NCI-H187 (cell line): Measurements from ENCODE around the gene TPPP3.

Source experiments
- DNase-seq, 2 experiments: peaks; one replicate each; lab custom pipeline; 2025; lab: John Stamatoyannopoulos, UW

TPPP3 gene

DNA sequence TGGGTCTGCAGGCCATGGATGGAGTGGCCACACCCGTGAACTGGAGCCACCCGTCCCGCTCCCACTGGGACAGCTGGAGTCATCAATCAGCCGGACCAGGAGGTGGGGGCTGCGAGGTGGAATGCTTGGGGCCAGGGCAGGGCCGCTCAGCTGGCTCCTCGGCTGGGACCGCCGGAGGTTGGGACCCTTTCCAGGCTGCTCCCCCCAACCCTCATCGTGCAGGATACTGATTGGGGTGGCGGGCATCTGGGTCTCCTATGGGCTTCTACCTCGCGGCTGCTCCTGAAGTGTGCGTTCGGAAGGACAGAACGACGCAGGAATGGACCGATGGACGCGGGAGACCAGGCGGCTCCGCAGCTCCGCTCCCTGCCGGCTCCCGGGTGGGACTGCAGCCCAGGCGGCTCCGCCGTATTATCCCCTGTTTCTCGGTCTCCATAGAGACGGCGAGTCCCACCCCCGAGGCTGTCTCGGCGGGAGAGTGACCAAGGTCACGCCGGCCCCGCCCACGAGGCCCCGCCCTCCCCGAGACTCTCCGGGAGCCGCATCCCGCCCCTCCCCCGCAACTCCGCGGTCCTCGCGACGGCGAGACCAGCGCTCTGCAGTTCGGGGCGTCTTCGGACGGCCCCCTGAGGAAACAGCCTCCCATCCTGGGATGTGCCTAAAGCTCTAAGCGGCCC, at the start of gene TPPP3:
Gene TPPP3, minus strand, starts transcription at position 388 of the 677 bp plus-strand sequence. CDS start 2,387 bp downstream, outside the sequence.
- peak; percentile 67 to 85 for DNase-seq

DNA sequence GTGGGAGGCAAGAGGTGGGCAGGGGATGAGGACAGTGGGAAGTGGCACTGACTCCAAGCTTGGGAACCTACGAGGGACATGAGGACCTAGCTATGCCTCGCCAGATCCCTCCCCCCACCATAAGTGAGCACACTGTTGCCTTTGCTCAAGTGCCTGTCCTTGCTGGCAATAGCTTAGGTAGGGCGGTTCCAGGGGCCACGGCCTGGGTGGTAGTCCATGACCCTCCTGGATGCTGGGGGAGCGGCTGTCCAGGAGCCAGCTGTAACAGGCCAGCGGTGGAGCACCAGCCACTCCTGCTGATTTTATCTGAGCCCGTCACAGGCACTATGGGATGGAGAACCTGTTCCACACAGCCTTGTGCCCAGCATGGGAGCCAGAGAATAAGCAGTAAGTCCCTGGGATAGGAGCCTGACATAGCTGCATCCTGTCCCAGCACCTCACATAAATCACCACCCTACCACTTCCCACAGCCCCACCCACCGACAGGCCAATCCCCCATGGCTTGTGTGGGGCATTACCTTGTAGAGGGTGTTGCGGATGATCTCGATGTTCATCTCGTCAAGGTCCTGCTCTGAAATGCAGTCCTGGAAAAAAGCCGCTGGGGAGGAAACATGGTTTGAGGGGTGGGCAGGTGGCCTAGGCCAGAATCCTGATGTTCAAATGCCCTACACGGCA, 49.4 kb upstream of the TPPP3 start:
- DNase-seq, result no peak

- no peak for DNase-seq
Measured at GRCh38 chr16:67441907-67442306, 48.6 kb upstream of the TPPP3 start.

- peak in 1 of 2 experiments; percentile 13 for DNase-seq
Measured at GRCh38 chr16:67441271-67441753, 48.0 kb upstream of the TPPP3 start.

GRCh38 chr16:67438824-67439393, 45.6 kb upstream of the TPPP3 start:
- no peak for DNase-seq

- DNase-seq, result no peak
Measured at GRCh38 chr16:67438098-67438791, 44.9 kb upstream of the TPPP3 start.

GRCh38 chr16:67437513-67437912, 44.2 kb upstream of the TPPP3 start:
- no peak for DNase-seq

DNA sequence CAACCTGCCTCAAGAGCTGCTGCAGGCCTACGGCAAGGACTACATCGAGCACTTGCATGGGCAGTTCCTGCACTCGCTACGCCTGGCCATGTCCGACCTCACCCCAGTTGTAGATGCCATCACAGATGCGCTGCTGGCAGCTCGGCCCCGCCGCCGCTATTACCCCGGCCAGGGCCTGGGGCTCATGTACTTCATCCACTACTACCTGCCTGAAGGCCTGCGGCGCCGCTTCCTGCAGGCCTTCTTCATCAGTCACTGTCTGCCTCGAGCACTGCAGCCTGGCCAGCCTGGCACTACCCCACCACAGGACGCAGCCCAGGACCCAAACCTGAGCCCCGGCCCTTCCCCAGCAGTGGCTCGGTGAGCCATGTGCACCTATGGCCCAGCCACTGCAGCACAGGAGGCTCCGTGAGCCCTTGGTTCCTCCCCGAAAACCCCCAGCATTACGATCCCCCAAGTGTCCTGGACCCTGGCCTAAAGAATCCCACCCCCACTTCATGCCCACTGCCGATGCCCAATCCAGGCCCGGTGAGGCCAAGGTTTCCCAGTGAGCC, 43.4 kb upstream of the TPPP3 start:
- no peak for DNase-seq

DNA sequence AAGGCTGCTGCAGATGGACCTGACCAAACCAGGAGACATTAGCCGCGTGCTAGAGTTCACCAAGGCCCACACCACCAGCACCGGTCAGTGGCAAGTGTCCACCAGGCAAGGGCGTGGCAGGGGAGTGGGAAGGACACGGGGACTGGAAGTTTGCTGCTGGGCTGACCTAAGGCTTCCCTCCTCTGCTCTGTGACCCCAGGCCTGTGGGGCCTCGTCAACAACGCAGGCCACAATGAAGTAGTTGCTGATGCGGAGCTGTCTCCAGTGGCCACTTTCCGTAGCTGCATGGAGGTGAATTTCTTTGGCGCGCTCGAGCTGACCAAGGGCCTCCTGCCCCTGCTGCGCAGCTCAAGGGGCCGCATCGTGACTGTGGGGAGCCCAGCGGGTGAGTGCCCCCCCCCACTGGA, 42.5 kb upstream of the TPPP3 start:
- DNase-seq, result no peak

DNA sequence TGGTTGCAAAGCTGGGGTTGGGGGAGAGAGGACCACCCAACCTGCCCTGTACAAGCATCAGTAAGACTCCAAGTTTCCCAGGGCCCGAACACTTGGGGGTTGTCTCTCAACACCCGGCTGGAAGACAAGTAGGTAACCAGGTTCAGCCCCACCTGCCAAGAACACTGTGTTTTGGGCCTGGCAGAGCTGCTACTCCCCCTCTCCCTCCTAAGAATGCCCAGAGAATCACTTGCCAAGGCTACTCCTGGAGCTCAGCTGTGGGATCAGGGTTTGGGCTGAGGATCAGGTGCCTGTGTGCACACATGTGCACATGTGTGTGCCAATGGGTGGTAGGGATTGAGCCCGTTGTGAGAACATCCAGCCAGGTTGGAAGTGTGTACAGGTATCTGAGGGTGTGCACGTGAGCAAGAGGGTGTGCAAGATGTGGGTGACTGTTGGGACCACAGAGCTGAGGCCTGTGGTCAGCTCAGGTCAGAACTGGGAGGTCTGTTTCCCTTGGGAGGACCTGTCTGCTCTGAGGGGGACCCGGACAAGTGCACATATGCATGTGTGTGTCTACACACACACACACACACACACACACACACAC, 39.9 kb upstream of the TPPP3 start:
- DNase-seq, result no peak

DNA sequence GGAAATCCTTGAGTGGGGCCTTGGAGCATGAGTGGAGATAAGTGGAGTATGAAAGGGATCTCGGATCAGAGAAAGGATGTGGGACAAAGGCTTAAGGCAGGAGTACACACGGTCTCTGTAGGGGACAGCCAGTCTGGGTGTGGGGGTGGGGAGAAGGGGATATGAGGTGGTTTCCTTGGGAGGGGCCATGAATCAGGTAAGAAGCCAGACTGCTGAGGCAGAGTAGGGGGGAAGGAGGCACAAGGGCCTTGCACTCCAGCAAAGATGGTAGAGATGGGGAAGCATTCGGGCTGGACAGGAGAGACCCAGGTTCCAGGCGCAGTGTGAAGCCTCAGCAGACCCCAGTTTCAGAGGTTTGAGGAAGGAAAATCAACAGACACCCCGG, 39.2 kb upstream of the TPPP3 start:
- no peak for DNase-seq

DNA sequence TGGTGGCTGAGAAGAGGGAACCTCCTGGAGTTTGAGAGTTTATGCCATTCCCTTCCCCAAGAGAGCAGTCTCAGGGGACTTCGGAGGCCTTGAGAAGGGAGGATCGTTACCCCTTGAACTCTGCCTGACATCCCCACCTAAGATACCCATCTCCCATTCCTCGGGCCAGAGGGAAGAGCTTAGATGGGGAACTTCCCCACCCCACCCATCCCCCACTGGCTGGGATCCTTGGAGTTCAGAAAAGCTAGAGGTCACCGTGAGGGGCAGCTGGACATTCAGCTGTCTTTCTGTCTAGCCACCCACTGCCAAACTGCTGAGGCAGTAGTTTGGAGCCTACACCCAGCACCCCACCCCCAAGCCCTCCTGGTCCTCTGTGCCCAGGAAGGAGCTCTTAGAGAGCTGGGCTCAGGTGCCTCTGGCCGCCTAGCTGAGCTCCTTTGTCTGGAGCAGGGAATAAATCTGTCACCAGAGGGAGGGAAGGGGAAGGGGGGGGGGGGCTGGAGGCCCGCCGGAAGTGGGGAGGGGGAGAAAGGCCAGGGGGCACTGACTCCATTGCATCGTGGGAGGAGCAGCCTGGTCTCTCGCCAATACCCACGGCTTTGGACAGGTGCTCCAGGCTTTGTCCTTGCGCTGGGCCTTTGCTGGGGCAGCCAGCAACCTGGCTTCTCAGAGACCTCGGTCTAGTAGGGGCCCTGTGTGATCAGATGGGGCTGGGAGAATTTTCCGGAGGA, 38.6 kb upstream of the TPPP3 start:
- no peak for DNase-seq

- DNase-seq, result peak in 1 of 2 experiments; percentile 62
Measured at GRCh38 chr16:67430977-67431774, 37.9 kb upstream of the TPPP3 start, which contains the start of gene HSD11B2. HSD11B2 (plus strand) TSS chr16:67431121; CDS start chr16:67431249, 128 bp downstream.

DNA sequence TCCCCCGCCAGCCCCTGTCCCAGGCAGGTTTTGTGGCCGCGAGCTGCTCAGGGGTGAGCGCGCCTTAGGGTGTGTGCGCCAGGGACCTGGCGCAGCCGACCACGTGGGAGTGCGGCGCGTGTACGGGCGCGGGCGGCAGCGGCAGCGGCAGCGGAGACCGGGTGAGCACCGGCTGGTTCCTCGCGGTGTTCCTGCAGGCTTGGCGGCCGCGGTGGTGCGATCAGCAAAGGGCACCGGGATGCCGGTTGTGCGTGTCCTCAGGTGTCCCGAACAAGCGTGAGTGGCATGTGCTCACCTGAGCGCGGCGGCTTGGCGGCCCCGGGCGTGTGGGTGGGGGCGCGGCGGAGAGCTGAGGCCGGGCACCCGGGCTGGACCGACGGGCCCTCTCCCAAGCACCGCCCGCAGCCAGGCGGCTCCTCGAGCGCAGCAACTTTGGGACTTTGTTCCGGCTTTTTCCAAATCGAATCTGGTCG, 37.2 kb upstream of the TPPP3 start:
- DNase-seq, result no peak

DNA sequence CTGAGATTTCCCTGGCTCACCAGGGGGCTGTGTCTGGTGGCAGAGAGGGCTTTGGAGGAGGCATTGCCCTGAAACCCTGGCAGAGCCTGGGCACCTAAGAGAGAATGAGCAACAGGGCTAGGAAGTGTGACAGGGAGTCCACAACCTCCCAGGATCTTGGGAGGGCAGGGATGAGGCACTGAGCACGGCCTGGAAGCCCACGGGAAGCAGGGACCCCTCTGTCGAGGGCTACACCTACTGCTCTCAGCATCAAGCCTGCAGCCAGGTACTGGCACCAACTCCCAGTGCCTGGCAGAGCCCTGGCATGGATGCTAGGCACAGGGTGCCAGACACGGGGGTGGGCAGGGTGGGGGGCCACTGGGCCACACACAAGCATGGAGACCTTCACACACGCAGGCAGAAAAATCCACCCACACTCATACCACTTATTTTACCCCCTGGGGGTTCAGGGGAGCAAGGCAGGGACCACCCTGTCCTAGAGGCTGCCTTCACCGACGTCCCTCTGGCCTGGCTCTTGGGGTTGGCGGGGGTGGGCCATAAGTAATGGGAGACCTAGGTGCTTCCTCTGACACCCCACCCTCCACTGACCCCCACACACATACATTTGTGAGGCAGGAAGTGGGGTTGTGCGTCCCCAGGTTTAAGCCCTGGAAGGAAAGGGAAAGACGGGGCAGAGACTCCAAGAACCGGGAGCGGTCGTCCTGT, 36.7 kb upstream of the TPPP3 start:
- no peak for DNase-seq

DNA sequence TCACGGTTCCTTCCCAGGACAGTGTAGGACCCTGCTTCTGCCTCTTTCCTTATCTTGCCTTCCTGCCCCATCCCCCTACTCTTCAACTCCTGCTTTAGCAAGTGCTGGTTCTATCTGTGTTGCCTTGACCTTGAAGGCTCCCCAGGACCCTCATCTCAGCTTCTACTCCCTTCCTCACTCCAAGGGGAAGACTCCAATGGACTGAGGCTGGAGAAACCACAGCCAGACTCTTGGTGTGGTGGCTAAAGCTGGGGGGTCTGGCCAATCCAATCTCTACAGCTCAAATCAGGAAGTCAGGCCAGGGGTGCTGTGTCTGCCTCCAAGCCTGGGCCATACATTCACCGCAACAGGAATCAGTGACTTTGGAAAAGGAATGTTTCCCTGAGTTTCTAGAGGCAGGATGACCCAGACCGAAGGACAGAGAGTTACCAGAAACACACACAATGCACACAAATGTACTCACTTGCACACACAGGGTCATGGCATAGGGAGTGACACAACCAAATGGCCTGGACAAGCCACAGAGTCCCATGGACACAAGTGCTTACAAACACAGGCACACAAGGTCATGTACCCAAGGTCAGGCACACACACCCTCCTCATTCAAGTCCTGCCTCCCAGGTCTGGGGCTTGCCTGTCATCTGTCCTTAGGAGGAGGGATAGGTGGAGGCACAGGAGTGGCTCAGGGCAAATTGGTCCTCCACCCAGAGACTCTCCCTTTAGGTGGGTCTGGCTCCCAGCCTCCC, 35.9 kb upstream of the TPPP3 start:
- no peak for DNase-seq

DNA sequence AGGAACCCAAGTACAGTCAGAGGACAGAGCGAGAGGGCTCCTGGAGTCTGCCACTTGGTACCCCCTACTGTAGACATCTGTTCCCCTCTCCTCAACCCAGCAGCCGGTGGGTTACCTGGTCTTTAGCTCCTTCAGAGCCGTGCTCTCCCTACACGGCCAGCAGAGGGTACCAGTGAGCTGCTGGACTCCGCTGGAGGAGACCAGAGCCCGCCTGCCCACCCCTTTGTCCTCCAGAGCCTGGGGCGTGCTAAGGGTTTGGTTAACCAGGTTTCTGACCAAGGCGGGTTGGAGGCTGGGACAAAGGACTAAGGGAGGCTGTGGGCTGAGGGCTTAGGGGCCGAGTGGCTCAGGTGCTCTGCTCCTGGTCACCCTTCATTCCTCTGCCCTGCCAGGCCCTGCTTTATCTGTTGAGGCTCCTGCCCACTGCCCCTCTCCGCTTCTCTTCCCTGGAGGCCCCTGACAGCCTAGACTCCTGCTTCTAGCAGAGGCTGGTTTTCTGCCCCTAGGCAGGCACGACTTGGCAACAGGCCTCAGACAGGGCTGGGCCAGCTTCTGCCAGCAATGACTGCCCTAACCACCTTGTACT, 34.9 kb upstream of the TPPP3 start:
- DNase-seq, result peak in 1 of 2 experiments; percentile 11

DNA sequence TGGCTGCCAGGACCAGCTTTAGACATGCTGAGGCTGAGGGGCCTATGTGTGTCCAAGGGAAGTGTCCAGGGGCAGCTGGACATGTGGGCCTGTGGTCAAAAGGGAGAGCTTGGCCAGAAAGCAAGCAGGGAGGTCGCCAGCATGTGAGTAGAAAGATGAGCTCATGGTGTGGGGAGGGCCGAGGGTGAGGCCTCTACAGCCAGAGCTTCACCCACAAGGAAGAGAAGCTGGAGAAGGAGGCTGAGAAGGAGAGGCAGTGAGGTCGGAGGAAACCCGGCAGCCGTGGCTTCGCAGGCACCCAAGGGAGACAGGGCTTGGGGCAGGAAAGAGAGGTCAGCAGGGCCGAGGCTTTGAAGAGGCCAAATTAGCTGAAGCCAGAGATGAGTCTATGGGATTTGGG, 33.7 kb upstream of the TPPP3 start:
- DNase-seq, result no peak
